Measurements from ENCODE around the gene CCDC187. TPM values are rescaled to one million over a fixed set of nuclear protein-coding genes. Genes with fewer than 3 reads are reported as not detected.

CCDC187 gene
- total RNA-seq, 4 donors from 2014 or later, result 0.20 TPM; not detected in 3

- no peak for DNase-seq (ENCODE audit: low spot score in 2 of 2)
- H3K27me3 ChIP-seq, result no peaks in the 10 kb centered on the region
- peaks cover 0 to 54% (median 26%) of the 10 kb centered on the region in 4 donors for H3K4me1 ChIP-seq
- WGBS, 2 donors, result 59 to 71% methylated on average over 22 to 26 of the region's 30 CpGs
- H3K9me3 ChIP-seq, result no peaks in the 10 kb centered on the region
- H3K36me3 ChIP-seq, result peaks cover 0 to 85% (median 0%) of the 10 kb centered on the region in 3 donors
- no peak for TF ChIP-seq CTCF (IDR thresholded peaks at IDR 0.05)
- TF ChIP-seq EP300 (IDR thresholded peaks at IDR 0.05), result no peak
- TF ChIP-seq POLR2A (IDR thresholded peaks at IDR 0.05), result no peak
- H3K4me3 ChIP-seq, result no peak overlapping the region
- H3K27ac ChIP-seq, result peak overlapping the region in 2 of 4 donors; percentile 62 to 80
These were observed 32.4 kb upstream of the CCDC187 start for GRCh38 chr9:136336156-136336870.

- H3K27ac ChIP-seq, result peak overlapping the region in 2 of 4 donors; percentile 62 to 80
- H3K4me1 ChIP-seq, result peaks cover 0 to 54% (median 25%) of the 10 kb centered on the region in 4 donors
- no peaks in the 10 kb centered on the region for H3K9me3 ChIP-seq
- 70 to 72% methylated on average over 17 to 26 of the region's 26 CpGs for WGBS, 2 donors
- H3K36me3 ChIP-seq, result peaks cover 0 to 83% (median 0%) of the 10 kb centered on the region in 3 donors
- TF ChIP-seq CTCF (IDR thresholded peaks at IDR 0.05) (no peak), POLR2A (IDR thresholded peaks at IDR 0.05) (no peak), EP300 (IDR thresholded peaks at IDR 0.05) (no peak)
- no peaks in the 10 kb centered on the region for H3K27me3 ChIP-seq
- no peak overlapping the region for H3K4me3 ChIP-seq
- no peak for DNase-seq (ENCODE audit: low spot score in 2 of 2)
These were observed 31.6 kb upstream of the CCDC187 start for GRCh38 chr9:136335296-136336155.

GRCh38 chr9:136334541-136334940 is 30.6 kb upstream of the CCDC187 start:
- Histone ChIP-seq H3K27me3 (no peaks in the 10 kb centered on the region), H3K4me3 (no peak overlapping the region), H3K9me3 (no peaks in the 10 kb centered on the region), H3K27ac (peak overlapping the region in 1 of 4 donors; percentile 62), H3K36me3 (peaks cover 0 to 73% (median 0%) of the 10 kb centered on the region in 3 donors), H3K4me1 (peaks cover 0 to 54% (median 24%) of the 10 kb centered on the region in 4 donors)
- no peak for DNase-seq (ENCODE audit: low spot score in 2 of 2)
- TF ChIP-seq EP300 (IDR thresholded peaks at IDR 0.05) (no peak), CTCF (IDR thresholded peaks at IDR 0.05) (no peak), POLR2A (IDR thresholded peaks at IDR 0.05) (no peak)
- 87 to 91% methylated on average over 20 to 21 of the region's 21 CpGs for WGBS, 2 donors

- no peaks in the 10 kb centered on the region for H3K27me3 ChIP-seq
- H3K4me3 ChIP-seq, result no peak overlapping the region
- no peaks in the 10 kb centered on the region for H3K9me3 ChIP-seq
- no peak for DNase-seq (ENCODE audit: low spot score in 2 of 2)
- H3K36me3 ChIP-seq, result peaks cover 0 to 64% (median 0%) of the 10 kb centered on the region in 3 donors
- TF ChIP-seq CTCF (IDR thresholded peaks at IDR 0.05), result no peak
- TF ChIP-seq EP300 (IDR thresholded peaks at IDR 0.05), result no peak
- no peak for TF ChIP-seq POLR2A (IDR thresholded peaks at IDR 0.05)
- peak overlapping the region in 1 of 4 donors; percentile 37 for H3K27ac ChIP-seq
- WGBS, 2 donors, result 85 to 94% methylated on average over 15 to 17 of the region's 17 CpGs
- H3K4me1 ChIP-seq, result peaks cover 0 to 54% (median 30%) of the 10 kb centered on the region in 4 donors
These were observed 29.6 kb upstream of the CCDC187 start for GRCh38 chr9:136333486-136333885.

All from tibial nerve (tissue), 4 donors.